IPS-18c (cell line): ENCODE data around the gene TOMM5.

Source experiments
- H3K4me3 ChIP-seq: 2 replicates; pipeline ENCODE4 v1.7.0; 2013; ENCODE audit warnings: low read depth, mild to moderate bottlenecking, low read length, moderate library complexity; ENCODE audit not compliant: insufficient read depth
- H3K9me3 ChIP-seq: one replicate; pipeline ENCODE4 v1.6.1; 2013; ENCODE audit warnings: mild to moderate bottlenecking, low read length, moderate library complexity; ENCODE audit not compliant: control insufficient read depth, insufficient read depth

Gene TOMM5

GRCh38 chr9:37575001-37575400 is 17.4 kb downstream of the TOMM5 start:
- peak overlapping the region; percentile 81; the same call in 1 of the 2 replicates for H3K4me3 ChIP-seq
- H3K9me3 ChIP-seq = peaks cover 2% of the 10 kb centered on the region

- Histone ChIP-seq H3K9me3 (peaks cover 2% of the 10 kb centered on the region), H3K4me3 (no peak overlapping the region; the same call in 1 of the 2 replicates)
Measured at GRCh38 chr9:37574241-37574721, 18.1 kb downstream of the TOMM5 start.

DNA sequence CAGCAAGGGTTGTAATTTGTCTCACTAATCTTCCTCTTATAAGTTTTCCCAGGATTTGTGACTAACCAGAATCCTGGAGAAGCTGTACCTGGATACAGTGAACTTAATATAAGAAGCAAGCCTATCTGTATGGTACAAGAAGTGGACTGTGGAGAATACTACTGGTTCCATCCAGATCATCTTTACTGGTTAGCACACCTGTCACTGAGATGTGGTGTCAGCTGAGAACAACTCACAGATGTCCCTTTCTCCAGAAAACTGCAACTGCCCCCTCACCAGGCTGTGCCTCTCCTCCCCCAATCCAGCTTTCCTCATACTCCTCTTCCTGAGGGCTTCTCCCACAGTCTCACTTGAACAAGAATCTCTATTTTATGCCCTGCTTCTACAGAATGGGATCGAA is 21.1 kb downstream of the TOMM5 start:
- peaks cover under 1% of the 10 kb centered on the region for H3K9me3 ChIP-seq
- H3K4me3 ChIP-seq = no peak overlapping the region

GRCh38 chr9:37566716-37567115 is 25.7 kb downstream of the TOMM5 start:
- no peak overlapping the region for H3K4me3 ChIP-seq
- peaks cover 8% of the 10 kb centered on the region for H3K9me3 ChIP-seq

DNA sequence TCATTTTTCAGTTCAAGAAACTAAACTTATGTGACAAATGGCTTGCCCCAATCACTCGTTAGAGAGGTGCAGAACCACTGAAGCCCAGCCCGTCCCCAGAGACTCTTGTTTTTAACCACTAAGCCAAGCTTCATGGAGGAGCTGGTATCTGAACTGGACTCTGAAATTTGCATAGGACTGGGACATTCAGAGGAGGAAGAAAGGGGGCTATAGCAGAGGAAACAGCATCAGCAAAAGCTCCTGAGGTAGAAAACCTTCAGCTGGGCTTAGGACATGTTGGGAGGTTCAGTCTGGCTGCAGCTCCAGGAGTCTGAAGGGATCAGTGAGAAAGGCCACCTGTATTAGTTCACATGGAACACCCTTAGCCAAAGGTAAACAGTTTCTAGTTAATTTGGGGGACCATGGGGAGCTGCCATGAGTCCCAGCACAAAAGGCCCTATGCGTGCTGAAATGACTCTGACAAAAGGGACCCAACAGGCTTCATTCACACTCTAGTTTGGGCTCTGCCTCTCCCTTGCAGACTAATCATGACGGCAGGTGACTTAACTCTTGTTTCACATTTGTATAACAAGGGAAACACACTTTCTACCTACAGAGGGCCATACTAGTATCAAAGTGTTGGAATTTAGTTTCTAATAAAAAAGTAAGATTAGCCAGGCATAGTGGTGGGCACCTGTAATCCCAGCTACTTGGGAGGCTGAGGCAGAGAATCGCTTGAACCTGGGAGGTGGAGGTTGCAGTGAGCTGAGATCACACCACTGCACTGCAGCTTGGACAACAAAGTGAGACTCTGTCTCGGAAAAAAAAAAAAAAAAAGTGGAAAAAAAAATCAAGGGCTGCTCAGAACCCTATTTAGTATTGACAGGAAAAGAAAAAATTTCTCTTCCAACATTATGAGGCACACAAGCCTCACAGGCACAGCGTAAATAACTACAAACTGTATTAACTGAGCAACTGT is 26.5 kb downstream of the TOMM5 start:
- Histone ChIP-seq H3K9me3 (peaks cover 8% of the 10 kb centered on the region), H3K4me3 (no peak overlapping the region)

- Histone ChIP-seq H3K4me3 (no peak overlapping the region), H3K9me3 (peaks cover 8% of the 10 kb centered on the region)
Measured at GRCh38 chr9:37564916-37565315, 27.5 kb downstream of the TOMM5 start.

DNA sequence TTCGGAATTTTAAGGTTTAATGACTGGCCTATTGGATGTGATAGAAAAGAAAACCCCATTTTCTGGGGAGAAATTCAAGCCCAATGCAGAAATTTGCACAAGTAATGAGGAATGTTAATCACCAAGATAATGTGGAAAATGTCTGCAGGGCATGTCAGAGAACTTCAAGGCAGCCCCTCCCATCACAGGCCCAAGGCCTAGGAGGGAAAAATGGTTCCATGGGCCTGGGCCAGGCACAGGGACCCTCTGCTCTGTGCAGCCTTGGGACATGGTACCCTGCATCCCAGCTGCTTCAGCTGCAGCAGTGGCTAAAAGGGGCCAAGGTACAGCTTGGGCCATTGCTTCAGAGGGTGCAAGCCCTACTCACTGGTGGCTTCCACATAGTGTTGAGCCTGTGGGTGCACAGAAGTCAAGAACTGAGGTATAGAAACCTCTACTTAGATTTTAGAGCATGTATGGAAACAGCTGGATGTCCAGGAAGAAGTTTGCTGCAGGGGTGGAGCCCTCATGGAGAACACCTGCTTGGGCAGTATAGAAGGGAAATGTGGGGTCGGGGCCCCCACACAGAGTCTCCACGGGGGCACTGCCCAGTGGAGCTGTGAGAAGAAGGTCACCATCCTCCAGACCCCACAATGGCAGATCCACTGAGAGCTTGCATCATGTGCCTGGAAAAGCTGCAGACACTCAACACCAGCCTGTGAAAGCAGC is 28.4 kb downstream of the TOMM5 start:
- Histone ChIP-seq H3K9me3 (peaks cover 8% of the 10 kb centered on the region), H3K4me3 (no peak overlapping the region; the same call in 1 of the 2 replicates)

DNA sequence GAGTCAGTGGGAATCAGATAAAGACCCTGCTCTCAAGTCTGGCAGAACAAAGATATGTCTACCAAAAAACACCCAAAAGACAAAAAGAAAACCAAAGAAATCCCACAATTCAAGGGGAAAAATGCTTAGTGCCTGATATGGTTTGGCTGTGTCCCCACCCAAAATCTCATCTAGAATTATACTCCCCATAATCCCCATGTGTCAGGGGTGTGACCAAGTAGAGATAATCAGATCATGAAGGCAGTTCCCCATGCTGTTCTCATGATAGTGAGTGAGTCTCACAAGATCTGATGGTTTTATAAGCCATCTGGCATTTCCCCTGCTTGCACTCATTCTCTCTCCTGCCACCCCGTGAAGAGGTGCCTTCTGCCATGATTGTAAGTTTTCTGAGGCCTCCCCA is 29.6 kb downstream of the TOMM5 start:
- Histone ChIP-seq H3K4me3 (no peak overlapping the region), H3K9me3 (peaks cover 8% of the 10 kb centered on the region)

- Histone ChIP-seq H3K4me3 (no peak overlapping the region), H3K9me3 (peaks cover 8% of the 10 kb centered on the region)
Measured at GRCh38 chr9:37561682-37562081, 30.7 kb downstream of the TOMM5 start.

DNA sequence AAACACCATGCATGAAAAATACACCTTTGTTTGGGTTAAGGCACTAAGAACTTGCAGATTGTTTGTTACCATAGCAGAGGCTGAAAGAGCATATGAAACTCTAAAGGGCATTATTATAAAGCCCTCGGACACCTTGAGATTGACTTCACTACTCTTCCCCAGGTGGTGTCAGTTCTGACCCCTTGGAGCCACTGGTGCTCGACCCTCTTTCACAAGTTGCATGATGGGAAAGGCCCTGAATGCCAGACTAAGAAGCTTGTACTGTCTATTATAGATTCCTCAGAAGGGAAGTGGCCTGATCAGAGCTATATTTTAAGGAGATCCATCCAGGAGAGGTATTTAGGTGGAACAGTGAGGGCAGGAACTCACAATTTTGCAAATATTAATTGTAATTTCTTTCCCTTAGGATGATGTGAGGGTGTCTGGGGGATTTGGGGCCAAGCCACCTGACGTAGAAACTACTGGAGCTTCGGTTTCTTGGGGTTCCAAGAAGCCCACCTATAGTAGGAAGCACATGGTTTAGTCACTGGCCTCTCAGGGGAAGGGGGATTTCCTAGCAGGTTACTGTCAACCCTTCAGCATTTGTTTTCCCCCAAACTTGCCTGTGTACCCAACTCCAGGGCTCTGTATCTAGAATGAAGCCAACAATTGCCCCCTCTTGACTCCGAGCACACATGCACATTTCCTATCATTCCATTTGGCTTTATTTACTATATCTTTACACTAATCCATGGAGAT is 32.4 kb downstream of the TOMM5 start:
- H3K9me3 ChIP-seq = peaks cover 8% of the 10 kb centered on the region
- no peak overlapping the region for H3K4me3 ChIP-seq

GRCh38 chr9:37559125-37559524 is 33.3 kb downstream of the TOMM5 start:
- peaks cover 4% of the 10 kb centered on the region for H3K9me3 ChIP-seq
- no peak overlapping the region for H3K4me3 ChIP-seq

DNA sequence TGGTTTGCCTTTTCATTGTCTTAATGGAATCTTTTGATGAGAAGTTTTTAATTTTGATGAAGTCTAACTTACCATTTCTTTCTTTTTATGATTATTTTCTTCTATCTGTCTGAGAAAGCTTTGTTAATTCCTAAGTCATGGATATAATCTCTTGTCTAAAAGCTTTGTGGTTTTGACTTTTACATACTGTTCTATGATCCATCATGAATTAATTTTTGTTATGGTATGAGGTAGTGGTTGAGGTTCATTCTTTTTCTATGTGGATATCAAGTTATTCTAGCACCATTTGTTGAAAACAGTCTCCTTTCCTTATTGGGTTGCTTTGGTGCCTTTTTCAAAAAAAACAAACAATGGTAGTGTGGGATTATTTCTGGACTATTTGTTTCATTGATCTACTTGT is 36.6 kb downstream of the TOMM5 start:
- no peak overlapping the region for H3K4me3 ChIP-seq
- no peaks in the 10 kb centered on the region for H3K9me3 ChIP-seq

GRCh38 chr9:37554318-37554717 is 38.1 kb downstream of the TOMM5 start:
- H3K4me3 ChIP-seq = no peak overlapping the region
- H3K9me3 ChIP-seq = no peaks in the 10 kb centered on the region

DNA sequence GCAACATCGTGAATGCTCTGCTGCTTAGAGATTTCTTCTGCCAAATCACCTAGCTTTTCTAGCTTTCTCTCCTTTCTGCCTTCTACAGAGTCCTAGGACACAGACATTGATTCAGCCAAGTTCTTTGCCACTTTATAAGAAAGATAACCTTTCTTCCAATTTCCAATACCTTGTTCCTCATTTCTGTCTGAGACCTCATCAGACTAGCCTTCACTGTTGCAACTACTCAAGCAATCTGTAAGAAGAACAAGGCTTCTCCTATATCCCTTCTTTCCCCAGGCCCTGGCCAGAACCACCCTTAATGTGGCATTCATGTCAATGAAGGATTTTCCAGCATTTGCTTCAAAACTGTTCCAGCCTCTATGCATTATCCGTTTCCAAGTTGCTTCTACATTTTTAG is 40.5 kb downstream of the TOMM5 start:
- Histone ChIP-seq H3K9me3 (no peaks in the 10 kb centered on the region), H3K4me3 (no peak overlapping the region)

DNA sequence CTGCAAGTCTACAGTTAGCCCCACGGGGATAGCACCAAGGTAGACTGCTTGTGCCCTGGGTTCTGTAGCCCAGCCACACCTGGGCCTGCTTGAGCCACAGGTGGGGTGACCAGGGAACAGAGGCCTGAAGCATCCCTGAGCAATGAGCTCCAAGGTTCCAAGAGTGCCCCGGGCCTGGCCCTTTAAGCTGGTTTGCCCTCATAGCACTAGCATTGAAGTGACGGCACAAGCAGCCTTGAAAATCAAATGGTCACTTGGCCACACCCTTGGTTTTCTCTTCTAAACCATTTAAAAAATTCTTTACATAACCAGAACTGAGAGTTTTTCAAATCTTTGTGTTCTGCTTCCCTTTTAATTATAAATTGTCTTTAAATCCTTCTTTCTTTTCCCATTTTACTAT is 40.9 kb downstream of the TOMM5 start:
- Histone ChIP-seq H3K4me3 (no peak overlapping the region), H3K9me3 (no peaks in the 10 kb centered on the region)

DNA sequence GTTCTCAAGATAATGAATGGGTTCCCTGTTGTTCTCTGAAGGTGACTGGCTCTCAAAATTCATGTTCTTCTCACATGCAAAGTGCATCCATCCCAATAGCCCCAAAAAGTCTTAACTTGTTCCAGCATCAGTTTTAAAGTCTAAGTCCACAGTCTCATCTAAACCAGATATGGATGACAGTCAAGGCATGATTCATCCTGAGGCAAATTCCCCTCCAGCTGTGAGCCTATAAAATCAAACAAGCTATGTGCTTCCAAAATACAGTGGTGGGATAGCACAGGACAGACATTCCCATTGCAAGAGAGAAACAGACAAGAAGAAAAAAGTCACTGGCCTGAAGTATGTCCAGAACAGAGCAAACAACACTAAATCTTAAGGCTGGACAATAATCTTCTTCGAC is 41.6 kb downstream of the TOMM5 start:
- no peaks in the 10 kb centered on the region for H3K9me3 ChIP-seq
- H3K4me3 ChIP-seq = no peak overlapping the region

DNA sequence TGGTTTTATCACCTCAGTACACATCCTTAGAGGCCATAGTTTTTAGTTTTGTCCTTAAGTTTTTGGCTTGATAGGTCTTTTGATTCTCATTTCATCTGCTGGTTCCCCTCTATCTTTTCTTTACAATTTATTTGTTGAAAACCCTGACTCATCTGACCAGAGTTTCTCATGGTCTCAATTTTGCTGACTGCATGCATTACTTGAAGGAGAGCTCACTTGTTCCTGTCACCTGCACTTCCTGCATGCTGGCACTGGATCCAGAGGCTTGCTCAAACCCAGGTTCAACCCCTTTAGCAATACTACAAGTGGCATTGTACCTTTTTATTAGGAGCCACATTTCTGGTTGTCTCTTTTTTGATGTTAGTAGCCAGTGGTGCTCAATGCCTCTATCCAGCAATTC is 42.9 kb downstream of the TOMM5 start:
- no peak overlapping the region for H3K4me3 ChIP-seq
- no peaks in the 10 kb centered on the region for H3K9me3 ChIP-seq
